Neuron (in vitro differentiated cells): ENCODE results near the gene CD86.

Experiments
- H2AFZ ChIP-seq: one replicate; pipeline ENCODE4 v1.6.1; 2013; ENCODE audit warnings: low read depth, mild to moderate bottlenecking, inconsistent platforms, low read length, moderate library complexity
- H3K27me3 ChIP-seq: one replicate; pipeline ENCODE4 v1.6.1; 2013; ENCODE audit warnings: low read length; ENCODE audit not compliant: insufficient read depth
- H3K36me3 ChIP-seq: one replicate; pipeline ENCODE4 v1.6.1; 2013; ENCODE audit warnings: low read length; ENCODE audit not compliant: insufficient read depth
- H3K4me1 ChIP-seq: one replicate; pipeline ENCODE4 v1.6.1; 2013; ENCODE audit warnings: low read length; ENCODE audit not compliant: insufficient read depth
- H3K4me3 ChIP-seq: 2 replicates; pipeline ENCODE4 v1.5.1; 2013; ENCODE audit warnings: mild to moderate bottlenecking, low read length, moderate library complexity
- H3K9me3 ChIP-seq: one replicate; pipeline ENCODE4 v1.6.1; 2013; ENCODE audit warnings: low read length

CD86 gene

GRCh38 chr3:122055215-122055614, at the start of gene CD86:
CD86 (plus strand) TSS chr3:122055362; CDS start chr3:122055490, 128 bp downstream.
- peaks cover 2% of the 10 kb centered on the region for H3K4me1 ChIP-seq
- H2AFZ ChIP-seq, result no peak within 1 kb of the TSS
- no peak within 1 kb of the TSS for H3K4me3 ChIP-seq
- H3K9me3 ChIP-seq, result no peaks in the 10 kb centered on the region
- H3K27me3 ChIP-seq, result no peaks in the 10 kb centered on the region
- H3K36me3 ChIP-seq, result no peaks in the 10 kb centered on the region

DNA sequence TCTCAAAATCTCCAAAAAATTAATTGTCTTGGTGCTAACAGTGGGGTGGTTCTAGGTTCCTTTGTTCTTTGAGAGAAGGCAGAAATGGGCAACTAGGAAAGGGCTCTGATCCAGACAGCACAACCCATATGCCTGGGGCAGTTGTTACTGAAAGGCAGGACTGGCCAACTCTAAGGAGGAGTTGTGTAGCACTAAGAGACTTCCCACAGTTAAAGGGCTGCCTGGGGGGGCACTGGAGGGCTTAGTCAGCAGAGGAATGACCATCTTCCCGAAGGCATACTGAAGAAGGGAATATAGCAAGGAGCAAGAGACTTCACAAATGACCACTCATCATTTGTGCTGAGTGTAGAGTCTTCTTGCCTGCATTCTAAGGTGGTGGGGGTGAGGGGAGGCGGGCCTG, 48.9 kb upstream of the CD86 start:
- Histone ChIP-seq H3K27me3 (no peaks in the 10 kb centered on the region), H3K36me3 (no peaks in the 10 kb centered on the region), H3K4me1 (no peaks in the 10 kb centered on the region), H2AFZ (no peak overlapping the region), H3K9me3 (no peaks in the 10 kb centered on the region), H3K4me3 (no peak overlapping the region)

DNA sequence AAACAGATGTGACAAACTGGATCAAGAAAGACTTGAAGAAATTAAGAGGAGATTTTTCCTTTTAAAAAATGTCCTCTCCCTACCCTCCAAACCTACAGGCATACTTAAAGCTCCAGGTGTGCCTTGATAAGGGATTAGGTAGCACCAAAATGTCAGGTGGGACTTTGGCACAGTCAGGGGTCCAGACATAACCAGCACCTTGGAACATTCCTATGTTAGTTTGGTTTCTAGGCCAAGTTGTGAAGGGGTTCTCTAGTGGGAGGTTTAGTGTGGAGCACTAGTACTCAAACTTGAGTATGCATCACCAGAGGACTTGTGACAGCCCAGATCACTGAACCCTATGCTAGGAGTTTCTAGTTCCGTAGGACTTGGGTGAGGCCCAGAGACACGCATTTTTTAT, 47.0 kb upstream of the CD86 start:
- peaks cover 3% of the 10 kb centered on the region for H3K27me3 ChIP-seq
- H3K4me3 ChIP-seq, result no peak overlapping the region
- no peak overlapping the region for H2AFZ ChIP-seq
- no peaks in the 10 kb centered on the region for H3K9me3 ChIP-seq
- H3K4me1 ChIP-seq, result no peaks in the 10 kb centered on the region
- no peaks in the 10 kb centered on the region for H3K36me3 ChIP-seq

DNA sequence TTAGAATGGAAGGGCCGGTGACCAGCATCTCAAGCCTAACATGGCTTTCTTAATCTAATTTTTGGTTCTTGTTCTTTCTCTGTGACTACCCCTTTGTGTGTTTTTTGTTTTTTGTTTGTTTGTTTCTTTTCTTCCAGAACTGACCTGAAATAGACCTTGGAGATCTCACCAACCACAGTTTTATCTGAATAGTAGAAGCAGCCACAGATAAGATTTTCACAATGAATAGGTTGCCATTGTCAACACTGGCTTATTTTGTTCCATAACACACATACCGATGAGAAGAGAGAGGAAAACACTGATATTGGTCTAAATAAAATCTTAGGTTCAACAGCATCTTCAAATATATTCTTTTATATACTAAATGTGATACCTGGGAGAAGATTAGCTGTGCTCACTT, 44.7 kb upstream of the CD86 start:
- no peaks in the 10 kb centered on the region for H3K36me3 ChIP-seq
- H2AFZ ChIP-seq, result no peak overlapping the region
- no peaks in the 10 kb centered on the region for H3K4me1 ChIP-seq
- H3K9me3 ChIP-seq, result no peaks in the 10 kb centered on the region
- H3K27me3 ChIP-seq, result peaks cover 3% of the 10 kb centered on the region
- H3K4me3 ChIP-seq, result no peak overlapping the region

GRCh38 chr3:122011396-122011795, 43.8 kb upstream of the CD86 start:
- no peak overlapping the region for H2AFZ ChIP-seq
- no peak overlapping the region for H3K4me3 ChIP-seq
- H3K27me3 ChIP-seq, result peaks cover 3% of the 10 kb centered on the region
- no peaks in the 10 kb centered on the region for H3K4me1 ChIP-seq
- no peaks in the 10 kb centered on the region for H3K36me3 ChIP-seq
- H3K9me3 ChIP-seq, result no peaks in the 10 kb centered on the region

DNA sequence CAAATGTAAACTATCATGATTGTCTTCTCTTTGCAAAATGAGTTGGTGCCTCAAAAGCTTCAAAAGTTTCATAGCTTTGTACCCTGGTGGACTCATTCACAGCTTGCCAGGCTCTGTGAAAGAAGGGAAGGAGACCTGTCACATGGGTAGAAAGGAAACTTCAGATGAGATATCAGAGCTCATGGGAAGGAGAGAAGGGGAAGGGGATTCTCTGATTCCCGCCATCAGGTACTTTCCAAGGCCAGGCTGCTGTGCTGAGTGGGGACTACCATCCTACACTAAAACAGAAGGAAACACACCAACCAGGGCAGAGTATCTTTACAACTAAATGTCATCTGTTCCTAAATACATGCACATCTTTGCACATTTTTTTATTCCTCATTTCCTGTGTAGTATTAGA, 42.3 kb upstream of the CD86 start:
- peaks cover 3% of the 10 kb centered on the region for H3K27me3 ChIP-seq
- H3K9me3 ChIP-seq, result no peaks in the 10 kb centered on the region
- no peak overlapping the region for H2AFZ ChIP-seq
- no peaks in the 10 kb centered on the region for H3K36me3 ChIP-seq
- no peaks in the 10 kb centered on the region for H3K4me1 ChIP-seq
- no peak overlapping the region for H3K4me3 ChIP-seq

DNA sequence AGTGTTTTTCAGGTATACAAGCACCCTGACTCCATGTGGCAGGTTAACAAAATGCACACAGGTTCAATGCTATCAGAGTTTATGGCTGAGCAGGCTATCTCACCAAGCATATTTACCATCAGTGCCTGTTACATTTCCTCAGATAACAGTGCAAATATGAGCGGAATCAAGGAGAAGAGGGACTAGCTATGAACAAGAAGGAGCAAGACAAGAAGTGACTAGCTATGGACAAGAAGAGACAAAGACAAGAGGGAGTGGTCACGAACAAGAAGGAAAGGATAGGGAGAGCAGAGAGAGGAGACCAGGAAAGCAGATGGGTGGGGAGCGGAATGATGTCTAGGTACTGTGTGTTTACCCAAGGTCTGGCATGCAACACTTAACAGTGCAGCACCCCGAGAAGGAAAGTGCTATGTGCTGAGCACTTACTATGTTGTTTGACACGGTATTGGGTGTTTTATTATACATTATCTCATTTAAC, 41.7 kb upstream of the CD86 start:
- Histone ChIP-seq H3K4me3 (no peak overlapping the region), H3K36me3 (no peaks in the 10 kb centered on the region), H3K4me1 (no peaks in the 10 kb centered on the region), H2AFZ (no peak overlapping the region), H3K27me3 (peaks cover 3% of the 10 kb centered on the region), H3K9me3 (no peaks in the 10 kb centered on the region)

DNA sequence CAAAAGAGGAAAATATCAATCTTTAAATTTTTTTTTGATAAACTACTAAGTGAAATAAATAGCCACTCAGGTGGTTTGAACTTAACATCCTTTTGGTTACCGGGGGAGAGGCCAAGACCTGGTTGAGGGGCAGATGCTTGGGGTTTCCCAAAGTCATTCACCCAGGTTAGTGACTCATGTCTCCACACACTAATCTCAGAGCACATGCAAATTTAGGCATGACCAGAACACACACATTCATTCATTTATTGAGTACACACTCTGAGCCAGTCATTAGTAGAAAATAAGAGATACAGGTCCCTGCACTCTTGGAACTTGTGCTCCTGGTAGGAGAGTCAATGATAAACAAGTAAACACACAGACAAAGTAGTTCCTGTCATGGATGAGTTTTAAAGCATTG, 40.4 kb upstream of the CD86 start:
- Histone ChIP-seq H3K4me1 (no peaks in the 10 kb centered on the region), H3K36me3 (no peaks in the 10 kb centered on the region), H2AFZ (no peak overlapping the region), H3K4me3 (no peak overlapping the region), H3K9me3 (no peaks in the 10 kb centered on the region), H3K27me3 (peaks cover 7% of the 10 kb centered on the region)

- Histone ChIP-seq H3K36me3 (no peaks in the 10 kb centered on the region), H3K4me3 (no peak overlapping the region), H3K4me1 (peaks cover 5% of the 10 kb centered on the region), H3K9me3 (no peaks in the 10 kb centered on the region), H2AFZ (no peak overlapping the region), H3K27me3 (peaks cover 22% of the 10 kb centered on the region)
These were observed 35.7 kb upstream of the CD86 start for GRCh38 chr3:122019493-122019892.

DNA sequence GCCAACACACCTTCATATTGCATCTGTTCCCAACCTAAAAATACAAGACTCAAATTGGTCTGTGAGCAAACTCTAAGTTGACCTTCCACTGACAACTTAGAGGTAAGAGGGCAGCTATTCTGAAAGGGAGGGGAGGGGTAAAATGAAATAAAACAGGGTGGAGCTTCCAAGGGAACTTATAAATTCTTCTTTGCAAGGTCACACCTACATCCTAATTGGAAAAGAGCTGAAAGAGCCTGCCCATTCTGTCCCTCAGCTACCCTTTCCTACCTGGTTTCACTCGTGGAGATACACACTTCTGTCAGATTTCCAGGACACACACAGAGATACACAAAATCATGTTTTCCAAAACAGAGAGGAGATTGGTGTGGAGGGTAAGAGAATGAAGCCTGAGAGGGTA, 34.1 kb upstream of the CD86 start:
- peaks cover 5% of the 10 kb centered on the region for H3K4me1 ChIP-seq
- H3K27me3 ChIP-seq, result peaks cover 22% of the 10 kb centered on the region
- H3K4me3 ChIP-seq, result no peak overlapping the region
- no peaks in the 10 kb centered on the region for H3K36me3 ChIP-seq
- no peak overlapping the region for H2AFZ ChIP-seq
- H3K9me3 ChIP-seq, result no peaks in the 10 kb centered on the region

GRCh38 chr3:122021811-122022401, 33.3 kb upstream of the CD86 start, which contains the start of gene ILDR1:
ILDR1 (minus strand) TSS chr3:122022247; CDS start chr3:122022077, 170 bp downstream.
- H3K4me1 ChIP-seq, result peaks cover 5% of the 10 kb centered on the region
- H3K9me3 ChIP-seq, result no peaks in the 10 kb centered on the region
- no peaks in the 10 kb centered on the region for H3K36me3 ChIP-seq
- H2AFZ ChIP-seq, result peak within 1 kb of the TSS; percentile 54
- no peak within 1 kb of the TSS for H3K4me3 ChIP-seq
- H3K27me3 ChIP-seq, result peaks cover 22% of the 10 kb centered on the region

- Histone ChIP-seq H3K9me3 (no peaks in the 10 kb centered on the region), H3K36me3 (no peaks in the 10 kb centered on the region), H3K27me3 (peaks cover 22% of the 10 kb centered on the region), H3K4me3 (no peak overlapping the region), H2AFZ (no peak overlapping the region), H3K4me1 (peaks cover 5% of the 10 kb centered on the region)
These were observed 31.7 kb upstream of the CD86 start for GRCh38 chr3:122023335-122023910.

DNA sequence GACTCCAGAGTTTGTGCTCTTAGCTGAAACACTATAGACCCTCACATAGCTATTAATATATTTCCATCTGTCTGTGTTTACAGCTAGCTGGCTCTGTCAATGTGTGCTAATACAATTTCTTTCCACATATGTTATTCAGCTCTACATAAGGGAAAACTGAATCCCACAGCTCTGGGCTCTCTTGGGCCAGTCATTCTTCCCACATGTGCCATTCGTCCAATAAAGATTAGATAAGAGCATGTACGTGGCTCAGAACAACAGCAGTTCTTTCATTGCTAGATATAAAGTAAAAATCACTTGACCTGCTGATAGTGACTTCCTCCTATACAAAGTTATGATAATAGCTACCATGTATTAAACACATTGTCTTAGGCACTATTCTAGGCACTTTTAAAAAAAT, 30.4 kb upstream of the CD86 start:
- Histone ChIP-seq H3K36me3 (no peaks in the 10 kb centered on the region), H3K9me3 (no peaks in the 10 kb centered on the region), H3K4me3 (no peak overlapping the region), H3K4me1 (peaks cover 5% of the 10 kb centered on the region), H3K27me3 (peaks cover 18% of the 10 kb centered on the region), H2AFZ (no peak overlapping the region)

DNA sequence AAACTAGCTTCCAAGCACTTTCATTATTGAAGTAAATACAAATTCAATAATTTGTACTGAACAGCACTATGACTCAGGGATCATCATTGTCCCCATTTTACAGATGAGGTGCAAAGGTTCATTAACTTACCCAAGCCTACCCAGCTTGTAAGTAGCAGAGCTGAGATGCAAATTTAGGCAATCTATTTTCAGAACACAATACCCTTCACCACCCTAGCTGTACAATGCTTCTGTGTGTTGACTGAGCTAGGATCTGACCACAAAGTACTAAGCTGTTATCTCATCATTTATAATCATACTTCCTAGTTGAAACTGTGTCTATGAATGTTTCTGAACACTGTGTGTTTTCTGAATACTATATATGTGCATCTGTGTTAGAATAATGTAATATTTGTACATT, 29.9 kb upstream of the CD86 start:
- no peak overlapping the region for H2AFZ ChIP-seq
- no peaks in the 10 kb centered on the region for H3K9me3 ChIP-seq
- no peaks in the 10 kb centered on the region for H3K36me3 ChIP-seq
- no peak overlapping the region for H3K4me3 ChIP-seq
- H3K4me1 ChIP-seq, result peaks cover 5% of the 10 kb centered on the region
- H3K27me3 ChIP-seq, result peaks cover 16% of the 10 kb centered on the region
